Ovary (tissue), 3 donors: ENCODE results near the gene SBF2.

ENCODE experiments used
- CTCF ChIP-seq, 3 donors: fragments of 450-650 bp in 2 of 3; fragments of 200-600 bp in 1 of 3; IDR thresholded peaks; one replicate each; pipeline versions ENCODE4 v1.5.1 to v1.8.0; 2016 to 2022; ENCODE audit warnings: antibody characterized with exemption in 3 of 3, mild to moderate bottlenecking in 1 of 3
- EP300 ChIP-seq: sonication (generic); formaldehyde crosslinking; IDR thresholded peaks from one replicate; pipeline ENCODE4 v1.6.1; 2017; ENCODE audit warnings: antibody characterized with exemption
- POLR2A ChIP-seq: fragments of 450-650 bp; IDR thresholded peaks from one replicate; pipeline ENCODE4 v1.6.1; 2017; ENCODE audit warnings: antibody characterized with exemption, mild to moderate bottlenecking, moderate library complexity
- donor health status: DM: no; HTN: no; CAD: no.

- no peak for TF ChIP-seq CTCF (IDR thresholded peaks at IDR 0.05)
- no peak for TF ChIP-seq EP300
- TF ChIP-seq POLR2A, result no peak
Measured at GRCh38 chr11:9990221-9990973, 303.6 kb downstream of the SBF2 start.
